GM12872 (cell line): ENCODE data around the gene RHEB.

Source experiments
- CTCF ChIP-seq: IDR thresholded peaks from 3 replicates; pipeline ENCODE4 v1.5.1; 2011; ENCODE audit warnings: low read depth, mild to moderate bottlenecking, low read length, moderate library complexity; ENCODE audit not compliant: insufficient read depth

The RHEB gene

GRCh38 chr7:151495360-151495759, 24.3 kb downstream of the RHEB start:
- TF ChIP-seq CTCF: no peak

- TF ChIP-seq CTCF: no peak
Measured at GRCh38 chr7:151494298-151495284, 25.1 kb downstream of the RHEB start.

- TF ChIP-seq CTCF: no peak
Measured at GRCh38 chr7:151493083-151493482, 26.6 kb downstream of the RHEB start.

GRCh38 chr7:151491859-151492258, 27.8 kb downstream of the RHEB start:
- TF ChIP-seq CTCF: no peak

GRCh38 chr7:151490456-151491105, 29.1 kb downstream of the RHEB start:
- no peak for TF ChIP-seq CTCF

- TF ChIP-seq CTCF: no peak
Measured at GRCh38 chr7:151489498-151489897, 30.2 kb downstream of the RHEB start.

GRCh38 chr7:151488096-151488495, 31.6 kb downstream of the RHEB start:
- no peak for TF ChIP-seq CTCF
